Measurements from ENCODE around the gene DNMT3A.
A peak's percentile ranks its signal among the peaks of the same experiment; 100 is the strongest.

Gene DNMT3A

GRCh38 chr2:25254961-25255360 lies 86.8 kb downstream of the DNMT3A start:
- no peak for DNase-seq

DNA sequence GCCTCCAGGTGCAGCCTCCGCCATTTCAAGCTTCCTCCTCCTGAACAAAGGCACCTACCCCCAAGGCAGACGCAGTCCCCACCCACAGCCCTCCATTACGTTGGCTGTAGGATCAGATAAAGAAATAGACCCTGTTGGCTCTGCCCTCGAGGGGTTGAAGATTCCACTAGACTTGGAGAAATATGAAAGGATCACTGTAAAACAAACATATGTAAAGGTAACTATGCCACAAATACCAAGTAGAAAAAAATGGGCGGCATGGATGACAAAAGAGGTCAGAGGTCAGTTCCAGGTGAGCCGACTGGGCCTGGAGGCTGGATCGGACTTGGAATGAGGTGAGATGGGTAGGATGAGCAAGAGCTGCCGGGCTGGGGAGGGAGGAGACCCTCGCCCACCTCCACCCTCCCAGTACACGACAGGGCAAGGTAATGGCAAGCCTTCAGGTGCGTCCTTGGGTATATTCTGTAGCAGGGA lies 88.5 kb downstream of the DNMT3A start:
- no peak for DNase-seq

DNA sequence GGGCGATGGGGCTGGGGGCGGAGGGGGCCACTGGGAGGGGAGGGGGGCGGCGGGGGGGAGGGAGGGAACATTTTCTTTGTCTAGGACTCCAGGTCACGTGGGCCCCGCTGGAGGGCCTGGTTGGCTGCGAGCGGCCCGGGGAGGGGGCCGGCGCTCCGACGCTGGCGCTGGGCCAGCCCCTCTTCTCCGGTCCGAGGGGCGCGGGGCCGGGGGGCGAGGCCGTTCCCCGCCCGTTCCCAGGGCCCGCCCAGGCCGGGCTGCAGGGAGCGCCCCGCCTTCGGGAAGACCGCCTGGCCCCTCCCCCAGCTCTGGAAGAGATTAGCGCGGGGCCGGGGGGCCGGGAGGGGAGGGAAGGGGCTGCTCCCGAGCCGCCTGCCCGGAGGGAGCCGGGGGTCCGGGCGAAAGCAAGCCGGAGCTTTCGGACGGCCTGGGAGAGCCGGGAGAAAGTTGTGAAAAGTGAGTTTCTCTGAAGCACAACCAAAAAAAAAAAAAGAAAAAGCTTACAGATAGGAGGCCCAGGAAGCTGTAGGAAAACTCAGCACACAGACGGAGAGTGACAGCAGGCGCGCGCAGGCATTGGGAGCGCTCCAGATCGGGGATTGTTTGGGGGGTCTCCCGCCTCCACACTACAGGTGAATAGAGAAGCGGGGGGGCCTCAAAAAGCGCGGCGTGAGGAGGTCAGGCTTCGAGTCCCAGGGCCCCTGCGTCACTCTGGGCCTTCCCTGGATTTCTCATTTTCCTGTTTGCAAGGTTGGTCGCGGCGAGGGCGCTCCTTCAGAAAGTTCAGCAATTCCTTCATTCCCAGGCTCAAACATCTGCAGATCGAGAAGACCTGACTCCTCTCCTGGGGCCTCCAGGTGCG lies 89.2 kb downstream of the DNMT3A start:
- DNase-seq, result peak; percentile 58

DNA sequence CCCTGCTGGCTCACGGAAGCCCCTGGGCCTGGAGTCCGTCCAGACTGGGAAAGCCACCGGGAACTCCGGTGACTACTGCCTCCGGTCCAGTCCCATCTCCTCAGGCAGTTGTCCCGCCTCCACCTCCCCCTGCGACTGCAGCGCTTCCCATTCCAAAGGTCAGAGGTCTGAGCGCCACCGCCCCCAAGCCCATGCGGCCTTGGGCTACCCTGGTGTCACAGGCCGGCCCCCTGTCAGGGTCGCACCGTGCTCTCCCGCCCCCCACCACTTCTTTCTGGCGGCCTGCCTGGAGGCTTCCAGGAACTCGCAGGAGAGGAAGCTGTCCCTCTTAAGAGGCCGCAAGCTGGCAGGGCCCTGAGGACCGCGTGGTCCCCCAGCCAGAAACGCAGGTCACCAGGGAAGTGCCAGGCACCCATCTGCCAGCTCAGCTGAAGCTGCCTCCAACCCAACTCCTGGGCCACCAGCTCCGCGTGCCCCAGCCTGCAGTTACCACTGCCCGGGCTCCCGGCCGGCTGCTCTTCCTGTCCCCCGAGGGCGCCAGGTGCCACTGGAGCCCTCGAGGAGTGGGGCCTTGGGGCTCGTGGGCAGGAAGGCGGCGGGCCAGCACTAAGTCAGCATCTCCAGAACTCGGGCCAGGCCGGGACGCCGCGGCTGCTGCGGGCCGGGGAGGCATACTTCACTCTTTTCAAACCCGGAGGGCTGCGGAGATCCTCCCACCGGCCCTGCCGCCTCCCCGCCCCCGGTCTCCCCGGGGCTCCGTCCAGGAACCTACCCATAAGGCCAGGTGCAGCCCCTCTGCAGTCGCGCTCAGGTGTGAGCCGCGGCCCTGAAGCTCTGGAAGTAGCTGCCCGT lies 90.1 kb downstream of the DNMT3A start:
- DNase-seq, result peak; percentile 14

GRCh38 chr2:25251071-25251421 lies 90.7 kb downstream of the DNMT3A start:
- DNase-seq, result peak; percentile 12

GRCh38 chr2:25250331-25251070 lies 91.2 kb downstream of the DNMT3A start:
- no peak for DNase-seq

GRCh38 chr2:25249785-25250184 lies 91.9 kb downstream of the DNMT3A start:
- no peak for DNase-seq

DNA sequence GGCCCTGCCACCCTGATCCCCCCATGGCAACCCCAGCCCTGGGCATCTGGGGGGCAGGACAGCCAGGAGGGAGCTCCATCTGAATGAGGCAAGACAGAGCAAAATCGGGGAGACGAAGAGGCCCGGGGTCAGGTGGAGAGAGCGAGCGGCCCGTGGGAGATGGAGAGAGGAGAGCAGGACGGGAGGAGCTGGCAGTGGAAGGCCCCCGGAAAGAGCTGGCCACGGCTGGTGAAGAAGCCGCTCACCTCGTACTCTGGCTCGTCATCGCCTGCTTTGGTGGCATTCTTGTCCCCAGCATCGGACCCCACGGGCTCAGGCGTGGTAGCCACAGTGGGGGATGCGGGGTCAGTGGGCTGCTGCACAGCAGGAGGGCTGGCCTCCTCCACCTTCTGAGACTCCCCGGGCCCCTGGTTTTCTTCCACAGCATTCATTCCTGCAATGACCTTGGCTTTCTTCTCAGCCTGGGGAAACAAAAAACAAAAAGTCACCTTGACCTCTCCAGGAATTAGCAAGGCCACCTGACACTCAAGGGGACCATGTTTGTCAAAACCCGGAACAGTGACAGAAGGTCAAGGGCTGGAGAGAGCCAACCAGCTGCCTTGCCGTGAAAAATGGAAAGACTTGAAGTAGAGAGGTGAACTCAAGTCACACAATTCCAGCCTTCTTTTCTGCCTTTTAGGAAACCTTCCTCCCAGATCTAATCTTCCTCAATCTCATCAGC lies 93.8 kb downstream of the DNMT3A start:
- DNase-seq, result no peak

GRCh38 chr2:25246558-25247290 lies 95.0 kb downstream of the DNMT3A start:
- DNase-seq, result no peak

DNA sequence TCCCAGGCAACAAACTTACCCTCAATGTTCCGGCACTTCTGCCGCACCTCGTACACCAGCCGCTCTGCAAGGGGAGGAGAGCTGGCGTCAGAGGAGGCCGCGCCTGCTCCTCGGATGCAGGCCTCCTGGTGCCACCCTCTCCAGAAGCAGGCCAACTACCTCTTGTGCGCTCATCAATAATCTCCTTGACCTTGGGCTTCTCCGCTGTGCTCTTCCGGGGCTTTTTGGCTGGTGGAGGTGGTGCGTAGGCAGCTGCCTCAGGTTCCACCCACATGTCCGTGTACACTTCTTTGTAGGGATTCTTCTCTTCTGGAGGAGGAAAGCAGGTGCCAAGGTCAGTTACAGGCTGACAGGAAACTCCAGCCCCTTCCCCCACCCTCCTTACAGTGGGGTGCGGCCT lies 95.7 kb downstream of the DNMT3A start:
- DNase-seq, result no peak

- DNase-seq, result no peak
Measured at GRCh38 chr2:25245141-25245540, 96.6 kb downstream of the DNMT3A start.

GRCh38 chr2:25243995-25244394 lies 97.7 kb downstream of the DNMT3A start:
- no peak for DNase-seq

- no peak for DNase-seq
Measured at GRCh38 chr2:25241452-25241851, 100.3 kb downstream of the DNMT3A start.

DNA sequence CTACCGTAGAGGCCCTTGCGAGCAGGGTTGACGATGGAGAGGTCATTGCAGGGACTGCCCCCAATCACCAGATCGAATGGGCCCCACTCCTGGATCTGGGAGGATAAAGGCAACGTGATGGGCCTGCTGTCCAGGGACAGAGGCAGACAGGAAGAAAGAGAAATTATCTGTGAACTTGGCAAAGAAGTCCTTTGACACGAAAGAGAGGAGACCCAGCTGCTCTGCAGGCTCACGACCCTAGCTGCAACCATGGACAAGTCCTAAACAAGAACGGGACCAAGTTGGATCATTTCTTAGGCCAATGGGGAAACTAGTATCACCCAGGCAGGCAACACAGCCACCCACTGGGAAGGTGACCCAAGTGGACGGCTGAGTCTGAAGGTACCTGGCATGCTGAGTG lies 101.1 kb downstream of the DNMT3A start:
- DNase-seq, result no peak

- DNase-seq, result no peak
Measured at GRCh38 chr2:25238920-25239319, 102.8 kb downstream of the DNMT3A start.

DNA sequence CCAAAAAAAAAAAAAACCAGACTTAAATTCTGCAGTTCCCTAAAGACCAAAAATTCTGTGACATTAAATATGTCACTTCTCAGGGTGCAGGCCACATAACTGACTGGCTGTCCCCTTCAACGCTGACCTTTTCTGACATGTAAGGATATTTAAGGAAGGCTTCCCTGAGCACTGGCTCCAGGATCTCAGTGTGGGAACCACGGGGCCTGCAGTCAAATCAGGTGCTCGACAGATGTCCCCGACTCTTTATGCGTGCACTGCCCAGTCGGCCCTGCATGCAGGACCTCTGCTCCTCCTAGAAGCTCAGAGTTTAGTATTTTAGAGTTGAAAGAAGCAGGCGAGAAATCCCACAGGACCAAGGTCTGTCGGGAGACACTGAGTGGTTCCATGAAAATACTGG lies 104.0 kb downstream of the DNMT3A start:
- DNase-seq, result no peak

DNA sequence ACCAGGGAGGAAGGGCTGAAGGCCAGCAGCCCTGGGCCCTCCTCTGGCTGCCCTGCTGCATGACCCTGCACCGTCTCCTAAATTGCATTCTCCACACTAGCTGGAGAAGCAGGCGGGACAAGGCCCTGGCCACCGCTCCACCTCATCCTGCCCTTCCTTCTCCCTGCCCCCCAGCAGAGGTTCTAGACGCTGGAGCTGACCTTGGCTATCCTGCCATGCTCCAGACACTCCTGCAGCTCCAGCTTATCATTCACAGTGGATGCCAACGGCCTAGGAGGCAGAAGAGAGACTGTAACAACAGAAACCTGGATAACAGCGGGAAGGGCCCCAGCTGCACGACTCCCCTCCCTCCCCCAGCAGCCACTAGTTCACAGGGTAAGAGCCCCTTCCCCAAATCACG lies 105.0 kb downstream of the DNMT3A start:
- DNase-seq, result no peak

DNA sequence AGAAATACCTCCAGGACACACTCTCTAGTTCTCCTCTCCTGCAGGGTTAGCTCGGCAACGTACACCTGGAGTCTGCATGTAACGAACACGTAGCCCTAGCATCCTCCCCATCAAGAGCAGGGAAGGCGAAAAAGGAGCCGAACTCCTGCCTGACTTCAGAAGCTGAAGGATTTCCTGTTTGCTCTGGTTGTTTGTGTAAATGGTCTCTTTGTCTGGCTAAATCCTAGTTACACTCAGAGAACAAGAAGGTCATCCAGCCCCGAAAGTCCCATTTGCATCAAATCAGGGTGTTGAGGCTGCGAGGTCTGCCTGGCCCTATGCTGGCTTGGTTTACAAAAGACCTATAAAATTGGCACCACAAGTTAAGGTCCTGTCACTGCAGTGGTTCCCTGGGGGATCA lies 107.0 kb downstream of the DNMT3A start:
- no peak for DNase-seq

- no peak for DNase-seq
Measured at GRCh38 chr2:25233916-25234605, 107.7 kb downstream of the DNMT3A start.

GRCh38 chr2:25232248-25232825 lies 109.4 kb downstream of the DNMT3A start:
- no peak for DNase-seq

- no peak for DNase-seq
Measured at GRCh38 chr2:25230948-25231311, 110.8 kb downstream of the DNMT3A start.
